Stimulated activated CD4-positive, alpha-beta T cell treated with anti-CD3 and anti-CD28 coated beads, Interleukin-4, amount 100 ng/mL, for 4 hours (primary cell): ENCODE results near the gene MYBPC1.
"Not testable (repeated sequence)": the region's sequence is repeated elsewhere in the genome, so short reads cannot be mapped to it uniquely, and the experiment has no call there.

ENCODE experiments used
- DNase-seq, 2 experiments: peaks; one replicate each; pipeline ENCODE4 v3.0.0-alpha.2; 2020

MYBPC1 gene

DNA sequence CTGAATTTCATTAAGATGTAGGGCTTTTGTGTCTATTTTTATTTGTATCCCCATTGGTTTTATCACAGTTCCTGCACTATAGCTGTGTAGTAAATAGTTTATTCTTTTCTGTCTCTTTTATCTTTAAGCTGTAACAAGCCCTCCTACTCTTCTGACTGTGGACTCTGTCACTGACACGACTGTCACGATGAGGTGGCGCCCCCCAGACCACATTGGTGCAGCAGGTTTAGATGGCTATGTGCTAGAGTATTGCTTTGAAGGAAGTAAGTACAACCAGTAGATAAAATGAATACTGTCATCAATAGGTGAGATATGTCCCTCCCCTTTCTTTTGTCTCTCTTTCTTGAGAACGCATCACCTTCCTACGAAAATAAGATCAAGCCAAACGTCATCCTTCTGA is 68.5 kb downstream of the MYBPC1 start:
- no peak for DNase-seq

DNA sequence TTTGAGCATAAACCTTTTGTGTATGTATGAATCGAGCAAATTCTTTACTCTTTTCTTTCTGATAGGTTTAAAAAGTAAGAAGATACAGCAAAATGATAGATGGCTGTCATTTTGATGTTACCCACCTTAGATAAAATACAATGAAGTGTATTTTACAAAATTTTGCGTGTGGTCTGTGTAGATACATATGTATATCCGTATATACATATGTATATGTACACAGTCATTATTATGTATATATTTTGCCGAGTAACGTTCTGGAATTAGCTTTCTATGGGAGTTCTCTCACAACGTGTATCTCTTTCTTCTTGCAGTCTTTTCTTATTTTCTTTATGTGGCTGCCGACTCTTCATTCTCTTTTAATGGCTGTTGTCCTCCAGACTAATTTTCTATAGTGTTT is 70.2 kb downstream of the MYBPC1 start:
- no peak for DNase-seq

DNA sequence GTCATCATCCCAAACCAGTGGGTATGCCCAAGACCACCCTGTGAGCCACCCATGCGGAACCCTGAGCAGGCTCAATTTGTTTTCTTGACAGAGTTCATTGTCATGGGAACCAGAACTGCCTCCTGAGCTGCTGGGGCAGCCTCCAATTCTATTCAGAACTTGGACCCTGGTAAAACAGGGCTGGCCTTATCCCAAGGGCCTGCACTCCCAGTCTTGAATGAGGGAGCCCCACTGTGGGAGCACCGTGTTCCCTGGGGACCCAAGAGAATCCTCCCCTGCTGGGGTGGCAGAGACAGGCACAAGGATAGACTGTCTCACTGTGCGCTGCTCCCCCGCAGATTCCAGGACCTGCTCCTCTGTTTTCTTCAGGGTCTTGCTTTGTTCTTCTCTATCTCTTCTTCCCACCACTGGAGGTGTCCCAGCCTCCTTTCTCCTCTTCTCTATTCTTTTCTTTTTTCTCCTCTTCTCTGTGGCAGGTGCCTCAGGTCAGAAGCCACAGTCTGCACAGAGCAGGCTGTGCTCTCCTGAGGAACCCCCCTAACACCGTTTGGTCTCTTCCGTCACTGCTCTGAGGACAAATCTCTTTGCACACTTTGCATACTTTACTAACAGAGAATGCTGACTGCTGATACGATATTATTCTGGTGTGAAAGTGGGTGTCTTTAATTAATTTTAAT is 71.4 kb downstream of the MYBPC1 start:
- no peak for DNase-seq

DNA sequence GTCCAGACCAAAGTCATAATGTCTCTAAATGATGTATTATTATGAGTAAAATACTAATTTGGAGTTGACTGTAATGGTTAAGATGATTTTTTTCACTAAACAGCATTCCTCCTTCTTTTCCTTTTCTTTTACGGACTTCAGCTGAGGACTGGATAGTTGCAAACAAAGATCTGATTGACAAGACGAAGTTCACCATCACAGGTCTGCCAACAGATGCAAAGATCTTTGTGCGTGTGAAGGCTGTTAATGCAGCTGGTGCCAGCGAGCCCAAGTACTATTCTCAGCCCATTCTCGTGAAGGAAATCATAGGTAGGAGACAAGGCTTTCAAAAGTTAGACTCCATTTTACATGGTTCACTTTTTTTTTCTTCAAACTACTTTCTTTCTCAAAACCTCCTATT is 72.8 kb downstream of the MYBPC1 start:
- DNase-seq: no peak

DNA sequence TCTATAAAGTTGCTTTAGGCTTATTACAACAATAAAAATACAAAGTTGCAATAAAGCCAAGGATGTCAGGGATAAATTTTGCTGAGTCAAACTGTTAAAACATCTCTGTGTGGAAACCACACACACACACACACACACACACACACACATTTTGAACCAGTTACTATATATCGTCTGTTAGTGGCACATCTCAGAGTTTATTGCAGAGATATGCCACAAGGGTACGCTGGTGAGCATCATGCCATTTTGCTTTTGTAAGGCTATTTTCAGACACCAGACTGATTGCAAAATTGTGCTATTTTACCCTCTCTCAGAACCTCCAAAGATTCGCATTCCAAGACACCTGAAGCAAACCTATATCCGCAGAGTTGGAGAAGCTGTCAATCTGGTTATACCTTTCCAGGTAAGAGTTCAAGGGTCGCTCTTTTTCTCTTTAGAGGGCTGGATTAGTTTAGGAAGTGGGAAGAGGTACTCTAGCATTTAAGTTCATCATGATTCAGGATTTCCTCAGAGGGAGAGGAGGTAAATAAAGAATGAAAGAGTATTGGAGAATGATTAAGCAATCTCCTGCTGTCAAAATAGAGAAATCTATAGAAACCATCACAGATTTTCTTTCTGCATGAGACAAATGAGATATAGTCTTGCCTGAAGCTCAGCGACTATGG is 75.4 kb downstream of the MYBPC1 start:
- DNase-seq: peak in 1 of 2 experiments; percentile 2

DNA sequence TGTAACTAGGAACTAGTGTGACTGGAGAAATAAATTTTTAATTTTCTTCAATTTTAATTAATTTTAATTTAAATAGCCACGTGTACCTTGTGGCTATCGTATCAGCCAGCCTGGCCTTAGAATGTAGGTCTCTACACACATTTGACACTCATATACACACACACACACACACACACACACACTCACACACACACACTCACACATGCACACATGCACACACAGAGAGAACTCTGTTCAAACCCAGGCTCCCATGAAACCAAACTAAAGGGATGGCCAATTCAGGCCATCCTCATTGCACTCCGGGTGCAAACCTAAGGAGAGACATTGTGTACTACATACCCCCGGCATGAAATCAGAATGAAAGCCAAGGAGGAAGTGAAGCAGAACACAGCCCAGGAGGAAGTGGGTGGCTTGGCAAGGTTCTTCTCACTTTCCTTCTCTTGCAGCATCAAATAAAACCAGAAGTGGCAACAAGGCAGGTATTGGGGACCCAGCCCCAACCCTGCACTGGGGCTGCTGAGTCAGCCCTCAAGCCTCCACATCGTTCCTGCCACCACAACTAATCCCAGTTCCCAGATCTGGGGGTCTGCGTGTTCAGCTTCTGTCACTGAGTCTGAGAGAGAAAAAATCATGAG is 76.5 kb downstream of the MYBPC1 start:
- DNase-seq: peak in 1 of 2 experiments; percentile 14

DNA sequence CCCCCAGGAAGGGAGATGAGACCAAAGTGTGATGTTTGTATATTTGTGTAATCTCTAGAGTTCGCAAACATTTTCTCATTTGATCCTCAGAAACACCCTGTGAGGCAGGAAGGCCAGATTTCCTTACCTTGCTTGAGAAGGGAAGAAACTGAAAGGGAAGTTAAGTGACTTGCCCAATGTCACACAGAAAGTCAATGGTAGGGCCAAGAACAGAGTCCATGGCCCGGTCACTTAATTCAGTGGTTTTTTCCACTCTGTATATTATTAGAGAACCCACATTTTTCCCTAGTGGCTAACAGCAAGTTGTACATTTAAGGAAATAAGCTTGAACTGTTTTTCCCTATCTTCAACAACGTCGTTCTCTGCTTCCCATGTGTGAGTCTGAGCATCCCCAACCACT is 77.1 kb downstream of the MYBPC1 start:
- no peak for DNase-seq

DNA sequence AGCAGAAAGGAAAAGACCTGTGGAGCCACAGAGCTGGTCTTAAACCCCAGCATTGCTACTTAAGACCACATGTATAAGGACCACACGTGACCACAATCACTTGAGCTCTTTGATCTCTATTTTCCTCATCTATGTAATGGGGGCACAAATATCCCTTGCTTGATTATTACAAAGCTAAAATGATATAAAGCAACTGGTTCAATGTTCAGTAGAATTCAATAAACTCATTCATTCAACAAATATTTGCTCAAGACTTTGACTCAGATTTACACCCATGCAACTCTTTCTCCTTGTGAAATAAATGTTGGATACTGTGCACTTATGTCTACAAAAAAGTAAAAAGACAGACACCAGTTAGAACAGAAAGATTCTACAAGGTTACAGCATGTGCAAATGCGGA is 80.8 kb downstream of the MYBPC1 start:
- DNase-seq: no peak

DNA sequence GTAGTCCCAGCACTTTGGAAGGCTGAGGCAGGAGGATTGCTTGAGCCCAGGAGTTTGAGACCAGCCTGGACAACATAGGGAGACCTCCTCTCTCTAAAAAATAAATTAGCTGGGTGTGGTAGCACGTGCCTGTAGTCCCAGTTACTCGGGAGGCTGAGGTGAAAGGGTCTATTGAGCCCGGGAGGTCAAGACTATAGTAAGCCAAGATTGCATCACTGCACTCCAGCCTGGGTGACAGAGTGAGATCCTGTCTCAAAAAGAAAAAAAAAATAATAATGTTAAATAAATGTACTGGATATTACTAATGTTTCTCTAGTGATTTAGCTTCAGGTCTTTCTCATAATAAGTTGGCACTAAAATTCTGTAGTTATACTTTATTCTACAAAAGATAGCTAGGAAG is 81.7 kb downstream of the MYBPC1 start:
- not testable (repeated sequence) for DNase-seq

DNA sequence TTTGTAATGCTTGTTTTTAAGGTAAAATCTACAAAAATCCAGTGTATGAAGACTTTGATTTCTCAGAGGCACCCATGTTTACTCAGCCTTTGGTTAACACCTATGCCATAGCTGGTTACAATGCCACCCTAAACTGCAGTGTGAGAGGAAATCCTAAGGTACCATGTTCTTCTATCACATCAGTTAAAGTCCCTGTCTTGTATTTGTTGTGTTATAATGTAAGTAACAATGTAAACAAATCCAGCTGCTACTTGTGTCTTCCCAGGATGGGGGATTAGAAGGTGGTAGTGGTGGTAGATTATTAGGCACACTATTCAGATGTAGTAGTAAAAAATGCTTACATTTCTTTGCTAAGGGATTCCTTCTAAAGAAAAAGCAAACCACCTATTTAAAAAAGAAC is 83.3 kb downstream of the MYBPC1 start:
- DNase-seq: no peak

DNA sequence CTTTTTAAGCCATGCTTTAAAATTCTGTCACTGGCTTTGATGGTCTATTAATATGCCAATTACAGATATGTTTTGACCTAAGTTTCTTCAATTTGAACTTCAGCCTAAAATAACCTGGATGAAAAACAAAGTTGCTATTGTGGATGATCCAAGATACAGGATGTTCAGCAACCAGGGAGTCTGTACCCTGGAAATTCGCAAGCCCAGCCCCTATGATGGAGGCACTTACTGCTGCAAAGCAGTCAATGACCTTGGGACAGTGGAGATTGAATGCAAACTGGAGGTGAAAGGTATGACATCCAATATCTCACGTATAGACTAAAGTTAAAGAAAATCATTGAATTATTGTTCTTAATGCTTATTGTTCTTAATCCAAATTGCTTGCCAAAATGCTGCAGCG is 85.5 kb downstream of the MYBPC1 start:
- DNase-seq: no peak

DNA sequence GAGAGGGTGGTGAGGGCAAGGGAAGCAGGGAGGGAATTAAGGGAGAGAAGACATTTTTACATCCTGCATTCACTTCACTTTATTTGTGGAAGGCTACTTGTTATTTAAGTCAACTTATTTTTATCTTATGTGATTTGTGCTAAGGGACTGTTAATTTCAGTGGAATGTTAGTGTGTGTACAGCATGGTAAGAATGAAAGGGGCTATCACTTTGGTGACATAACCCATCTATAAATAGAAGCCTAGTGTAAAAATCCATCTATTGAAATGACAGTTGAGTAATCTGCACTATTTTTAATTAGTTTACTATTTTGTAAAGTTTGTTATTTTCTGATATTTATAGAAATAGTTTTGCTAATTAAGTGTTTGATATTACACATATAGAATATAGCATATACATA is 85.9 kb downstream of the MYBPC1 start:
- DNase-seq: no peak

DNA sequence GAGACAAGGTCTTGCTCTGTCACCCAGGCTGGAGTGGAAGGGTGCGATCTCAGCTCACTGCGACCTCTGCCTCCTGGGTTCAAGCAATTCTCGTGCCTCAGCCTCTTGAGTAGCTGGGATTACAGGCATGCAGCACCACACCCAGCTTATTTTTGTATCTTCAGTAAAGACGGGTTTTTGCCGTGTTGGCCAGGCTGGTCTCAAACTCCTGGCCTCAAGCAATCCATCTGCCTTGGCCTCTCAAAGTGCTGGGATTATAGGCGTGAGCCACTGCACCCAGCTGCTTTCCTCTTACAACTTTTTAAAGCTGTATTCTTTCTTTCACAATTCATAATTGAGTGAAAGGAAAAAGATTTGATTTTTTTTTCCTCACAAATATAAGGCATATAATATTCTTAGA is 86.9 kb downstream of the MYBPC1 start:
- not testable (repeated sequence) for DNase-seq

DNA sequence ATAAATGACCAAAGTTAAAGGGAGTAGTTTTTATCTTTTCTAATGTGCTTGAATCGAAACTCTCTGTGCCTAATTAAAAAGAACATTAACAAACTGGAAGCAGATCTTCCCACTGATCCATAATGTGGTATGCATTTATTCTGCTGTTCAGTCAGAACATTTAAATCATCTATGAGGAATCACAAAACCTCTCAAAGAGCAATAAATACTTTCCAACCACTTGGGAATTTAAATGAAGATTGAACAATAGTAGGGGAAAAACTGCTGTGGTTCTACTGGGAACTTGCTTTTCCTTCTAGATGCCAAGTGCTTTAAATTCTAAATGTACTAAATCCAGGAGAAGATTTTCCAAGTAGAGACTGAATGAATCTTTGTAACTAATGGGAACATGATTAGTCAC is 90.3 kb downstream of the MYBPC1 start:
- no peak for DNase-seq

DNA sequence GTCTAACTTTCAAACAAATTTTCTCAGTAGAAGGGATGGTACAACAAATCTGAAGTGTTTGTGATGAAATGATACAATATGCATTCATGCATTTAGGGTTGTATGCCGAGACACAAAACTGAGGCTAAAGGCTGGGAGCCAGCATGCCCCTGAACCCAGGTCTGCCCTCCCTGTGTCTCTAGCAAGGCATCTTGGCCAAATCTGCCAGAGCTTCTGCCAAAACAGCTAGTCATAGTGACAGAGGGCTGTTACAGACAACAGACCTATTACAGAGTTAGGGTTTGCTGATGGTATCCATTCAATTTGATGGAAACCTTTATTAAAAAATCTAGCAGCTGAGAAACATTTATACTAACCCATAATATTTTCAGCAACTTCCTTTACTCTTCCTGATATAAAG is 91.4 kb downstream of the MYBPC1 start:
- no peak for DNase-seq

DNA sequence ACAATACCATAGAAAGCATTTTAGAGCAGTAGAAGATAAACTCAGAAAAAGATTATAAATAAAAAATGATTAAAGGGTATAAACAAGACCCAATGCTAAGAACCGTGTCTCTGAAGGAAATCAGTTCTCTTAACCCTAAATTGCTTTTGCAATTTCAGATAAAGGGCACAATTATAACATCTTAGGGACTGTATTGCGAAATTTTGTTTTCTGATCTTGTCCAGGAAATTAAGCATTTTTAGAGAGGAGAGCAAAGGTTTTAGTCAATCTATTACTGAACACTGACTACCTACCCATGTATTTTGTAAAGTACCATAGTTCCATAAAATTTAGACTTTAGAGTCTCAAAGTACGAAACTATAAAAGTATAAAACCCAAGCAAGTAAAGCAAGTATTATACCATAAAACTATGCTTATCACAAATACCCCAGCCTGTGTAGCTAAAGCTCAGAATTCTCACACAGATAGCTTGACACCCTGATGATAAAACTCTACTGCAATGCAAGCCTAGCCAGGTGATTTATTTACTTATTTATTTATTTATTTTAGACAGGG is 95.8 kb downstream of the MYBPC1 start:
- no peak for DNase-seq

DNA sequence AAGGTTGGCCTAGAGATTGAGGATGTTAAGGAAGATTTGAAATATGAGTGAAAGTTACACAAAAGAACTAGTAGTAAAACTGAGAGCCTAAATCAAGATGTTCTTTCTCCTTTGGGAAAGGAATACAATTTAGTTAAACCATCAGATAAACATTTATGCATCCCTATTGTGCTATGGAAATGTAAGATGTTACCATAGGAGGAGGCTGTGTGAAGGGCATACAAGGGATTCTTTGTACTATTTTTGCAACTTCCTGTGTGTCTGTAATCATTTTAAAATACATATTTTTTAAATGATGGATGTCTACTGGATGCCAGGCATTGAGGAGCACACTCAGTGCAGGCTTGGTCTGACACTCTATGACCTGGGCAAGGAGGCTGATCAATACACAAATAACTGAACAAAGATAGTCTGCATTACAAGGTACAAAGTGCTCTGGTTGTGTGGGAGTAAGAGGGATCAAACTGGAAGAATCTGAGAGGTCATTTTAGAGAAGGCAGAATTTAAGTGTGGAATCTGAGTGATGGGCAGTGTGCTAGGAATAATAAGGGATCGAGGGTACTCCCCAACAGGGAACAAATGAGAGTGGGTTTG is 96.8 kb downstream of the MYBPC1 start:
- no peak for DNase-seq

DNA sequence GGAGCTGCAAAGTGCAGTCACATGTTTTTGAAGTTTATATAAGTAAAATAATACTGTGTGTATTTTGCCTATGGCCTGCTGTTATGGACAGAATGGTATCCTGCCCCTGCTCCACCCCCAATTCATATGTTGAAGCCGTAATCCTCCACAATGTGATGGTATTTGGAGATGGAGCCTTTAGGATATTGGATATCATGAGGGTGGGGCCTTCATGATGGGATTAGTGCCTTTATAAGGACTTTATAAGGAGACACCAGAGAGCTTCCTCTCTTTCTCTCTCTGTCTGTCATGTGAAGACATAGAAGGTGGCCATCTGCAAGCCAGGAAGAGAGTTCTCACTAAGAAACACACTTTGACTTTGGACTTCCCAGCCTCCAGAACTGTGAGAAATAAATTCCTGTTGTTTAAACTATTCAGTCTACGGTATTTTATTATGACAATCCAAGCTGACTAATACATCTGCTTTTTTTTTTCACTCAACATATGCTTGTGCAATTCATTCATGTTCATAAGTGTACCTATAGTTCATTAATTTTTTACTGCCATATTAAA is 99.6 kb downstream of the MYBPC1 start:
- no peak for DNase-seq

DNA sequence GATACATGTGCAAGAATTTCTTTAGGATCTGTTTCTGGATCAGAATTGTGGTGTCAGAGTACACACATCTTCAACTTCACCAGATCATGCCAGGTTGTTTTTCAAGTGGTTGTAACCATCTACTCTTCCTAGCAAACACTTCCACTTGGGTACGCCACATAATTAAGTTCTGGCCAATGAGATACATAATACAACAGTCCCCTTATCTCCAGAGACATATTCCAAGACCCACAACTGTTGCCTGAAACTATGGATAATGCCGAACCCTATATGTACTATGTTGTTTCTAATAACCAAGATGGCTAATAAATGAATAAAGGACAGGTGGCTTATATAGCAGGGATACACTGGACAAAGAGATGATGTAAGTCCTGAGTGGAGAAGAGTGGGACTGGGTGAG is 100.2 kb downstream of the MYBPC1 start:
- no peak for DNase-seq

DNA sequence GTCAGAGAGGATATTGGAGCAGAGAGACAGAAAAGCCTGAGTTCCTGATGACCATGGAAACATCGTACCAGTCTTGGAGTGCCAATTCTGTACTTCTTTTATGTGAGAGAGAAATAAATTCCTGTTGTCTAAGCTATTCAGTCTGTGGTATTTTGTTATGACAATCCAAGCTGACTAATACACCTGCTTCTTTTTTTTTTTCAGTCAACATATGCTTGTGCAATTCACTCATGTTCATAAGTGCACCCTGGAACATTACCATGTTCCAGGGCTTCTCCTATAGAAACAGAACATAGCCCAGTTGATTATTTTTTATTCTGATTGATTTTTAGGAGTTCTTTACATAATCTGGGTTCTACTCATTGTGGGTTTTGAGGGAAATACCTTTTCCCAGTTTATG is 100.9 kb downstream of the MYBPC1 start:
- no peak for DNase-seq

DNA sequence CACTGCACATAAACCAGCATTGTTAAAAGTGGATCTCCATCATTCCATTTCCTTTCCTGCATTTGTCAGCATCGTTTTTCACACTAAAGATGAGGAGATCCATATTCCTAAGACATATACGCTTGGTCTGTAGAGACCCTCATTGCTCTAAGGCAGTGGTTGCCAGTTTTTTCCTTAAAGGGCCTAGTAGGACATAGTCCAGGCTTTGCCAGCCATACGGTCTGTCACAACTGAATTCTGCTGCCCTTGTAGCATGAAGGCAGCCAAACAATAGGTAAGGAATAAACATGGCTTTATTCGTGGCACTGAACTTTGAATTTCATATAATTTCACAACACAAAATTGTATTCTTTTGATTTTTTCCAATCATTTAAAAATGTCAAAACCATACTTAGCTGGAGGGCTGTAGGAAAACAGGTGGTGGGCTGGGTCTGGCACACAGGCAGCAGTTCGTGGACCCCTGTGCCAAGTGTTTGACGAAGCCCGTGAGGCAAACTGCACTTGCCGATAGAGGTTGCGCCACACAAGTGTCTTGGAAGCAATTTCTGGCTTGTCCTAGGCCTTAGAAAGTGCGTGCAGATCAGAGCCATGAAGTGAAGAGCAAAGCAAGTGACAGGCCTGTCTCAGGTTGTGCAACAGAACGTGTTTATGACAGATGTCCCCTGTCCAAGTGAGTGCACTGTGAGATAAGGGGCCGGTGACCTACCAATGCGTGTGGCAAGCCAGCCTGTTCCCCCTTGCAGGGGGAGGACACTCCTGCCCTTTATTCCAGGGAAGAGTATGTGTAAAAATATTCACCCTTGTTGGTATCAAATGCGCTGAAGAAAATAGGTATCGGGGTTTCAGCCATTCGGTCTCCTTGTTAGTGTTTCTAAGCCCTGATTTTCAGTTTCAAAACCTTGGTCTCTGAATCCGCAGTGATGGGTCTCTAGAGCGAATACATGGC is 101.8 kb downstream of the MYBPC1 start:
- no peak for DNase-seq
